Measurements from ENCODE around the gene TMEM220. TPM values are rescaled to one million over a fixed set of nuclear protein-coding genes. Genes with fewer than 3 reads are reported as not detected.

TMEM220 gene
- total RNA-seq, 1 experiment from 2014 or later, result not detected

GRCh38 chr17:10737168-10737622 lies 7.4 kb upstream of the TMEM220 start (continued):
- TF ChIP-seq, protein P1, sequence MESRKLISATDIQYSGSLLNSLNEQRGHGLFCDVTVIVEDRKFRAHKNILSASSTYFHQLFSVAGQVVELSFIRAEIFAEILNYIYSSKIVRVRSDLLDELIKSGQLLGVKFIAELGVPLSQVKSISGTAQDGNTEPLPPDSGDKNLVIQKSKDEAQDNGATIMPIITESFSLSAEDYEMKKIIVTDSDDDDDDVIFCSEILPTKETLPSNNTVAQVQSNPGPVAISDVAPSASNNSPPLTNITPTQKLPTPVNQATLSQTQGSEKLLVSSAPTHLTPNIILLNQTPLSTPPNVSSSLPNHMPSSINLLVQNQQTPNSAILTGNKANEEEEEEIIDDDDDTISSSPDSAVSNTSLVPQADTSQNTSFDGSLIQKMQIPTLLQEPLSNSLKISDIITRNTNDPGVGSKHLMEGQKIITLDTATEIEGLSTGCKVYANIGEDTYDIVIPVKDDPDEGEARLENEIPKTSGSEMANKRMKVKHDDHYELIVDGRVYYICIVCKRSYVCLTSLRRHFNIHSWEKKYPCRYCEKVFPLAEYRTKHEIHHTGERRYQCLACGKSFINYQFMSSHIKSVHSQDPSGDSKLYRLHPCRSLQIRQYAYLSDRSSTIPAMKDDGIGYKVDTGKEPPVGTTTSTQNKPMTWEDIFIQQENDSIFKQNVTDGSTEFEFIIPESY (IDR thresholded peaks at IDR 0.05; ENCODE audit: extremely low read depth, insufficient replicate concordance, low read length), result no peak
- no peak for TF ChIP-seq SIN3A (IDR thresholded peaks at IDR 0.05; ENCODE audit: low read depth)
- TF ChIP-seq EZH2phosphoT487 (IDR thresholded peaks at IDR 0.05; ENCODE audit: borderline replicate concordance), result no peak
- no peak for TF ChIP-seq CEBPB (IDR thresholded peaks at IDR 0.05; ENCODE audit: low read depth)
- TF ChIP-seq ELF1 (IDR thresholded peaks at IDR 0.05; ENCODE audit: borderline replicate concordance, low read depth), result no peak

DNA sequence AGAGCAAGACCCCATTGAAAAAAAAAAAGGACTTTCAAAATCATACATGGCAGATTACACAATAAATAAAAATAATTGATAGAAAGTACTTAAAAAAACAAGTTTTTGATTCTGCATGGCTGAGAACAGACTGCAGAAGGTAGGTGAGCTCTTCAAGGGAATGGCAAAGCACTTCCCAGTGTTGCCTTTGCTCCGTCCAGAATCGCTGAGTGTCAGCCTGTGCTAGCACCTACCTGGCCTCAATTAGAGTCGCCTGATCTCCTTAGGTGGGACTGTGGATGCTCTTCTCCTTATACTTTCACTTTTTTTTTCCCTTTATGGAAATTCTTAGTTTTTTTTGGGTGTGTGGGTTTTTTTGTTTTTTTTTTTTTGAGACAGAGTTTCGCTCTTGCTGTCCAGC lies 6.0 kb upstream of the TMEM220 start:
- ChIA-PET CTCF (interaction anchor here (1.6 to 2.5 kb wide), 3 partner anchors 89 to 140 kb away, joined by 3 to 13 read pairs (median 13); no protein-coding TSS in a partner anchor), POLR2A (no interaction called here), RAD21 (ENCODE audit: low non-redundant PET in 1 of 2, low total read pairs in 2 of 2, uncharacterized antibody in 2 of 2, unreplicated experiment in 2 of 2) (no interaction called here)
- intact Hi-C loops (cut with micrococcal nuclease), result loop anchor here (5.0 kb wide), 2 partner anchors 906 to 1251 kb away; no protein-coding TSS in a partner anchor
- Histone ChIP-seq H3K4me3 (replicated peaks in 1 of 2; ENCODE audit: low read depth in 1 of 2, low read length in 2 of 2) (no peak overlapping the region), H3K27me3 (ENCODE audit: insufficient read depth, low read length) (peaks cover 11% of the 10 kb centered on the region; the same call in 1 of the 2 replicates), H3K36me3 (ENCODE audit: control insufficient read depth in 1 of 2, insufficient read depth in 2 of 2, low read length in 2 of 2) (no peaks in the 10 kb centered on the region), H3K27ac (ENCODE audit: low read depth, low read length) (no peak overlapping the region), H3K79me2 (ENCODE audit: insufficient read depth, low read length) (no peaks in the 10 kb centered on the region), H3K9me3 (ENCODE audit: control insufficient read depth in 1 of 2, insufficient read depth in 1 of 2, low read depth in 1 of 2, low read length in 2 of 2) (no peaks in the 10 kb centered on the region), H3K9ac (ENCODE audit: low read length) (no peak overlapping the region), H4K20me1 (ENCODE audit: insufficient read depth) (no peaks in the 10 kb centered on the region), H3K4me2 (ENCODE audit: low read length) (no peak overlapping the region), H3K9me2 (ENCODE audit: insufficient read depth) (no peaks in the 10 kb centered on the region), H2AFZ (ENCODE audit: low read depth, low read length, poor library complexity, severe bottlenecking) (no peak overlapping the region), H3K4me1 (ENCODE audit: control insufficient read depth in 1 of 2, insufficient read depth in 2 of 2, low read length in 2 of 2) (no peaks in the 10 kb centered on the region)
- ATAC-seq (no peak), DNase-seq (ENCODE audit: low read depth, low spot score) (no peak)
- BruUV-seq (replicated peaks), result no TSS peak
- TF ChIP-seq SIN3A (IDR thresholded peaks at IDR 0.05; ENCODE audit: low read depth) (no peak), SRF (IDR thresholded peaks at IDR 0.05; ENCODE audit: low read depth) (no peak), ZFX (IDR thresholded peaks at IDR 0.05) (no peak)
